Fibroblast of gingiva (primary cell): Measurements from ENCODE around the gene FRG2C.
"Not testable (repeated sequence)": the region's sequence is repeated elsewhere in the genome, so short reads cannot be mapped to it uniquely, and the experiment has no call there.

ENCODE experiments used
- DNase-seq: peaks from one replicate; pipeline ENCODE4 v3.0.0-alpha.2; 2011; ENCODE audit warnings: low read depth

Gene FRG2C

DNA sequence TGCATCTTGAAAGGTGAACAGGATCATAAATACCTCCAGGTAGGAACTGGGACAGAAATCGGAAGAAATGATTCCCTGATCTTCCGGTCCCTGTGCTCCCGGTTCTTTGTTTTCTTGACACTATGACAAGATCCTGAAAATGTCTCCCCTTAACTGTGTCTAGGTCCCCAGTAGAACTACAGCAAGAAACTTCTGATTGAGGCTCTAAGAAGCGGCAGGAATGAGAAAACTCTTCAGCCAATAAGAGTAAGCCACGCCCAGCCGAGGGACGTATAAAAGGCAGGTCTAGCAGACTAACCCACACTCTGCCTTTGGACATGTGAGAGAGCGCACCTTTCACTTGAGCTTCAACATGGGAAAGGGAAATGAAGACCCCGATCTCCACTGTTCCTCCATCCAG, at the start of gene FRG2C:
FRG2C (plus strand) TSS at position 301 of the 400 bp plus-strand sequence; CDS start at position 353, 52 bp downstream.
- not testable (repeated sequence) for DNase-seq

DNA sequence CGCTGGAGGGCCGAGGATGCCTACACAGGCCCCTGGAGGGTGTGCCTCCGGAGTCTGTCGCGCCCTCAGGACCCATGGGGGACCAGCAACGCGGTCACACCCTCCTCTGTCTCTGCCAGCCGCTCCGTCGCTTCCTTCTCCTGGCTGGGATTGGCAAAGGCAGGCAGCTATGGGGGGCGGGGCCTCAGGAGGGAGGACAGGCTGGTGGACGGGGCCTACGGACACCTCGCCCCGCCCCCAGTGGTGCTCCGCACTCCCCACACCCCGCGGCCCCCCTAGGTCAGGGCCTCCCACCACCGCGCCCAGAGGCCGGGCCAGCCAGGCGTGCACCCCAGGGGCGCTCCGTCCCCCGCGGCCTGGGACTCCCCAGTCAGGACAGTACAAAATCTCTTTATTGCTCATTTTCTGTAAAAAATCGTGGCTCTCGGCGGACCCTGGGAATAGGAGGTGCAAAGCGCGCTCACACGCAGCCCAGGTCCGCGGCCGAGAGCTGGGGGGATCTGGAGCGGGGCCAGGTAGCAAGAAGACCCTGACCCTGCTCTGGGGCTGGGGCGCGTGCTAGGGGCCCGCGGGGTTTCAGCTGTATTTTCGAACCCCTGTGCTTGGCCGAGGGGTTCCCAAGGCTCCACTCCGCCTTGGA, 45.3 kb upstream of the FRG2C start:
- peak; percentile 34 for DNase-seq

DNA sequence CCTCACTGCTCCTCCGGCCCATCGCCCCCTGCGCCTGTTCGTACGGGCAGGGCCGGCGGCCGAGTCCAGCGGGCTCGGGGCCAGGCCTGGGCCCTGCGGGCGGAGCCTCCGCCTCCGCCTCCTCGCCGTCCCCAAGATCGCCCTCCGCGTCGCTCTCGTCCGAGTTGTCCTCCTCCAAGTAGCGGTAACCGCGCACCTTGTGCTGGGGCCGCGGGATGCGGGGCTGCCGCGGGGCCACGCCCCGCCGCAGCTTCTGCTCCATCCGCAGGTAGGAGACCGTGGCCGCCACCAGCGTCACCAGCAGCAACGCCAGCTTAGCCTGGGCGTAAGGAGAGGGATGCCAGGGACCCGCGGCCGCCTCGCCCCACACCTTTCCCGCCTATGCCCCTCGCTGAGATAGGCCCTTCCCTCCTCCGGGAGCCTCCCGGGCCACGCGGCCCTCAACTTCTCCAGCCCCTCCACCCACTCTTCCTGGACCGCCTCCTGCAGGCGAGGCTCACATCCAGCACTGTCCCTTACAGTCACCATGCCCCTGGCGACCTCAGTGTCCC, 44.6 kb upstream of the FRG2C start:
- DNase-seq = not testable (repeated sequence)

DNA sequence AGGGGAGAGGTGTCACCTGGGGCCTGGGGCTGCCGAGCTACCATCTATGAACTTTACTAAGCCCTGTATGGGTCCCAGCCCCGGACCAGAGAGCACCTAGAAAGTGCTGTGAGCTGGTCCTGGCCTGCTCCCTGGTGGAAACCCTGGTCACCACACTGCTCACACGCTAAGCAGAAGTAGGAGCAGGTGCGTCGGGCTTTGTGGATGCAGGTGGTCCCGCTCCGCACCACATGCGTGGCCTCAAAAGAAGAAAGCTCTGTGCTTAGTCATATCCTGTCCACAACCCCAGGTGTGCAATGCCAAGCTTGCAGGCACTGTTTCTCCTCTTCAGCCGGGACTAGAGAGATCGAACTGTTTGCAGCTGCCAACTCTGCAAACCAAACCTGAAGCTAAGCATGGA, 42.4 kb upstream of the FRG2C start:
- DNase-seq = not testable (repeated sequence)

DNA sequence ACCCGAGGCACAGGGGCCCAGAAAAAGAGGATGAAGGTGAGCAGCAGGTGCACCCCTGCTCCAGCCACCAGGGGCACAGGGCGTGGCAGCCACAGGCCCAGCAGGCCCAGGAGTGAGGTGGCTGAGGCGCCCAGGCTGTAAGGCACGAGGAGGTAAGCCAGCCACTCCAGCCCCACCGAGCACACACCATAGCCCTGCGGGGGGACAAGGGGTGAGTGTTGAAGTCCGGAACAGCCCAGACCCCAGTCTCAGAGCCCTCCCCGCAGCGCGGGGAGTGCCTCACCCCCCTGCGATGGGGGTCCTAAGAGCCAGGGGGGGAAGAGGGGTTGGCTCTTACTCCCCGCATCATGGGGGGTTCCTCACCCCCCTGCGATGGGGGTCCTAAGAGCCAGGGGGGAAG, 40.5 kb upstream of the FRG2C start:
- not testable (repeated sequence) for DNase-seq

DNA sequence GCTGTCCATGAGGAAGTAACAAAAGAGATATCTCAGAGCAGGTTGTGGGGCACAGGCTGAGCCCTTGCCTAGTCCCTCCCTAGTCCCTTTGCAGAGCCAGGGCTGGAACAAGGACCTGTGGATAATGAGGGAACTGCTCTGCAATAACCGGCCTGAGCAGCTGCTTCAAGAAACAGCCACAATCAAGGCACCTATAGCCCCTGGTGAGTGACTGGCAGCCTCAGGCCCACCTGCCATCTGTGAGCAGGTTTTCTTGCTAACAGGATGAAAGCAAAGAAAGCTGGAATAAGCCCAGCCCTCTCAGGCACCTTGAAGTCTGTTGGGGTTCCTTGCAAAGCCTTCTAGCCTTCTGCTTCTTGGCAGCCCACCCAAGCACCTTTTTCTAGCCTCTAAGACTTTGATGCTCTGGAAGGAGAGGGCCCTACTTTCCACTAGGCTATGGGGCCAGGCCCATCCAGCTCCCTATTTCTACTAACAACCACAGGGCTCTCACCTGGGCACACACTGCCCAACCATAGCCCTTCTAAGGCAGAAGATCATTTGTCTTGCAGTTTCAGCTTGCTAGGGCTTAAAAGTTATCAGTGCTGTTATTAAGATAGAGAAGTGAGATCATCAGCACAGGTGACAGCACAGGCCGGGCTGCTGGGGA, 33.1 kb upstream of the FRG2C start:
- DNase-seq = not testable (repeated sequence)

DNA sequence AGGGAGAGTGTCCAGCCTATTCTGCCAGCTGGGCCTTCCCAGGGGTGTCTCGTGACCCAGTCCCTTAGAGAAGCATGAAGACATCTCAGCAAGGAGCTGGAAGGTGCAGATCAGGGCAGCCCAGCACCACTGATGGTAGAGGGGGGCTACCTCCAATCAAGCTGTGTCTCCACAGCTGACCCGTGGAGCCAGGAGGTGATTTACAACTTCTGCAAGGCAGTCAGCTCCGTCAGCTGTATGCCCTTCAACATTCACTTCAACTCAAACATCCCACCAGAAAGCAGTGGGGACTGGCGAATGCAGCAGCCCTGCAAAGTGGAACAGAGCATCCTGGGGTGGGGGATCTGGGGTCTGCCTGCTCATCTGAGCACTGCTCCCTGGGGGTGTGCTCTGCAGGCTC, 32.6 kb upstream of the FRG2C start:
- DNase-seq = no peak

DNA sequence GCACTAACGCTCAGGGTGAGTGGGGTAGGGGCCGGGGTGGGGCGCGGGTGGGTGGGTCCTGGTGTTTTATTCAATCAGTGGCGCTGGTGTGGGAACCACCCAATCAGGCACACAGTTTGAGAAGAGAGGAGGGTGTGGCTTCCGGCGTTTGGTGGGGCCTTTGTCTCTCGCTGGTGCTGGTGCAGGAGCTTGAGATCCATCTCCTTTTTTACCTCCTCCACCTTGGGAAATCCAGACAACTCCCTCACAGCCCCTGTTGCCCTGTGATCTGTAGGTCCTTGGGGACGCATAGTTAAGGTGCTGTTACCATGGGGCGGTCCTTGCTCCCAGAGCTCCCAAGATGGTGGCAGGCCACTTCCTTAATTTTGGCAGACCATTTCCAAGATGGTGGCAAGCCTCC, 25.2 kb upstream of the FRG2C start:
- DNase-seq = not testable (repeated sequence)

DNA sequence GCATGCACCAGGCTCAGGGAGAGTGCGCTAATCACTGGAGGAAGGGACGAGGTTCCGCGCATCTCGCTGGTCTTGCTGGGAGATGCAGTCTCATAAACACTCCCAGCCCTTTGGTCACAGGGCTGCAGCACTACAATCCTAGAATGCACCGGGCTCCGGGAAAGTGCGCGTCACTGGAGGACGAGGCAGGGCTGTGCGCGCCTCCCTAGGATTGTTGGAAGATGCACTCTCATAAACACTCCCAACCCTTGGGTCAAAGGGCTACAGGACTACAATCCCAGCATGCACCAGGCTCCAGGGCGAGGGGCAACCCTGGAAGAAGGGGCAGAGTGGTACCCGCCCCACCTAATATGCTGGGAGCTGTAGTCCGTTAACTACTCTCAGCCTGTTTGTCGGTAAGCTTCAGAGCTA, 23.0 kb upstream of the FRG2C start:
- peak; percentile 77 for DNase-seq

DNA sequence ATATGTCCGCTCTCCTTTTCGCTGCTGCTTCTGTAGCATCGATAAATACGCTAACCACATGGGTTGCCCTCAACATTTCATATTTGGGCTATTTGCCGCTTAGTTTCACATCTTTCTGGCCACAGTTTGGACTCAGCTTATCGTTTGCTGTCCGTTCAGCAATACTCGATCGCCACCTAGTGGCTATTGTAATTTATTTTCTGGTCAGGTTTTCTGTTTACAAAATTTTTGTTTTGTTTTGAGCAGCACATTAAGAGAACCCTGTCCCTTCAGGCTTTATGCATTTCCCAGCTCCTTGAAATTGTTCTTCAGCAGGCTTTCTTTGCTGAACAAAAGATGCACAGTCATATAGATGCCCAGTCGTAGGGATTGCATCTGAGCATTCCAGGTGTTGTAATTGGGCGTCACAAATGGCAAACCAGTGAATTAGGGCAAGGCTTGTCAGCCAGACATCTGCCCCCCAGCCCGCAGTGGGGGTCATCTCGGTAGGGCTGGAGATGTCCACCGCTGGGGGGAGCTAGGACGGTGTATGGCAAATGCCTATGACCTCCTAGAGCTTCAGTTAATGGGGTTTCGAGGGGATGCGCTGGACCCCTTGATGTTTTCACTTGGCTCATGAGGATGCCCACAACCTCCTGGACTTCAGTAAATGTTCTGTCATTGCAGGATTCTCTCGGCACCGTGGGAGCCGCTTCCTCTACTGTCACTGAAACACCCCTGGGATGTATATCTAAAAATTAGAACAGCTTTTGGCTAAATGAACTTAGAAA, 20.9 kb upstream of the FRG2C start:
- DNase-seq = peak; percentile 49

DNA sequence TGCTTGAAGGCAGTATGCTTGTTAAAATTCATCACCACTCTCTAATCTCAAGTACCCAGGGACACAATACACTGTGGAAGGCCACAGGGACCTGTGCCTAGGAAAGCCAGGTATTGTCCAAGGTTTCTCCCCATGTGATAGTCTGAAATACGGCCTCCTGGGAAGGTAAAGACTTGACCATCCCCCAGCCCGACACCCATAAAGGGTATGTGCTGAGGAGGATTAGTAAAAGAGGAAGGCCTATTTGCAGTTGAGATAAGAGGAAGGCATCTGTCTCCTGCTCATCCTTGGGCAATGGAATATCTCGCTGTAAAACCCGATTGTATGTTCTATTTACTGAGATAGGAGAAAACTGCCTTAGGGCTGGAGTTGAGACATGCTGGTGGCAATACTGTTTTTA, 18.6 kb upstream of the FRG2C start:
- not testable (repeated sequence) for DNase-seq

DNA sequence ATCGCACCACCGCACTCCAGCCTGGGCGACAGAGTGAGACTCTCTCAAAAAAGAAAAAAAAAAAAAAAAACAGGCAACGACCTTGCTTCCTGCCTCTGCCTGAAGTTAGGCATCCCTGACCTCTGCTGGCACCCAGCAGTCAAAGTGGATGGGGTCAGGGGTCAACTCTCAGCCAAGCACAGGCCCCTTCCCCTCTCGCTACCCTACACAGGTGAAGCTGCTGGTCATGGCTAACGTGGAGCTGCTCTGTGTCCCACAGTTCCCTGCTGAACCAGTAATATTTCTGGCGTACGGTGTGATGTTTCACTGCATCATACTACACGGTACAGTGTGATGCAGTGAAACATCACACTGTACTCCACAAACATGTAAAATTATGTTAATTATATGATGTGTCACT, 13.9 kb upstream of the FRG2C start:
- DNase-seq = no peak

DNA sequence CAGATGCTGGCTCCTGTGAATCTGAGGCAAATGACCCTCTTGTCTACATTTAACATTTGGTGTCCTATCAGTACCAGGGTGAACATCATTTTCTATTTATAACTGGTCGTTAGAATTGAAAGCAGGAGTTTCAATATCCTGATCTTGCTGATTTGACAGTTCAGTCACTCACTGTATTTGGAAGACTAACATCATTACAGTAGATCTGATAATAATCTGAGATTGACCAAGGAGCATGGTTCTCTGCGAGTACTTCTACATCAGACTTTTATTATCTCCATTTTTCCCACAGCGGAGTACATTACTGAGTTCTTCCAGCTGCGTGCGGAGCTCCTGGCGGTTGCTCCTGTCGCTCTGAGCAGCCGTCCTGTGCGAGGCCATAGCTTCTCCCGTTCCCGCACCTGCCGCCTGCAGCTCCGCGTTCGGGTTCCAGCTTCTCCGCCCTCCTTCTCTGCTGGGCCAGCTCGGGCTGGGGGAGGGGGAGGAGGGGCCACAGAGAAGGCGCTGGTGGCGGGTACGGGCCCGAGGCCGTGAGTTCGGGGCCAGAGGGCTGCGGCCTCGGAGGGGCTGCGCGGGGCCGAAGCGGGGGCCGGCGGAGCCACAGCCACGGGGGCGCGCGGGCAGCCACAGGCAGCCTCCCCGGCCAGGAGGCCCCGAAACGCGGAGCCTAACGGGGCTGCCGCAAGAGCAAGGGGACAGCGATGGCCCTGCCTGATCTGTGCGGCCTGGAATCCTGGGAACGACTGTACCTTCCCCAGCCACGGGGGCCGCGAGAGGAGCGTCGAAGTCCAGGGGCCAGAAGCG, 8.8 kb upstream of the FRG2C start:
- DNase-seq = not testable (repeated sequence)

DNA sequence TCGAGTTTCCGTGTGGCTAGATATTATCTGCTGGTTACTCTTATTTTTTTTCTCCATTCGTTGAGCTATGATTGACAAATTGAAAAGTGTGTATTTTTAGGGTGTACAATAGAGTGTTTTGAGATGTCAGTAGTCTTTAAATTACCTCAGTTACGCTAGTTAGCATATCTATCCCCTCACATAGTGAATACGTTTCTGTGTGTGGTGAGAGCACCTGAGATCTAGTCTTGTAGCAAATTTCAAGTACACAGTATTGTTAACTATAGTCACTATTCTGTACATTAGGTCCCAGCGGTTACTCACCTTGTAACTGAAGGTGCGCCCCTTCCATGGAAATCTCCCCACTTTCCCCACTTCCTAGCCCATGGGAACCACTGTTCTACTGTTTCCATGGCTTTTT, 8.2 kb upstream of the FRG2C start:
- not testable (repeated sequence) for DNase-seq

DNA sequence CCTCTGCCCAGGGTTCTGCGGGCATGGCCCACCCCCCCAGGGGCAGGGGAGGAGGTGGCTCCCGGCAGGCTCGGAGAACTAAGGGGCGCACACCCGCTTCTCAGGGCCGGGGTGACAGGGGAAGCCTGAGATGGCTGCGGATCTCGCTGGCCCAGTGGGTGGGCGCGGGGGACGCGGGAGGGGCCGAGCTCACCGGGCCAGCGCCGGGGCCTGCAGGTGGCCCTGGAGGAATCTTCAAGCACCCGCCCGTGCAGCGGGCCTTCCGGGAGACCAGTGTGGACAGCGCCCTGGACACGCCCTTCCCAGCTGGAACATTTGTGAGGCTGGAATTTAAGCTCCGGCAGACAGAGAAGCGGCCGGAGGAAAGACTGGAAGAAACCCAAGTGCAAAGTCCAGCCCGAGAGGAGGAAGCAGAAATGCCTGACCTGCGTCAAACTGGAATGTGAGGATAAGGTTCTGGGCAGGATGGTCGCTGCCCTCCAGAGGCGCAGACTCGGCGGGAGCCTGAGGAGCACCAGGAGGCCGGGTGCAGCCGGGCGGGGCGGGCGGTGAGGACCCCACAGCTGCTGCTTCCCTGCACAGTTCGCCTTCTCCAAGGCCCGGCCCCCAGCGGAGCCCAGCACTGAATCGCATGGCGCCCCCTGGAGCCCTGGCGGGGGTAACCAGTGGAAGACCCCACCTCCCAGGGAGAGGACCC, 5.6 kb upstream of the FRG2C start:
- peak; percentile 32 for DNase-seq

DNA sequence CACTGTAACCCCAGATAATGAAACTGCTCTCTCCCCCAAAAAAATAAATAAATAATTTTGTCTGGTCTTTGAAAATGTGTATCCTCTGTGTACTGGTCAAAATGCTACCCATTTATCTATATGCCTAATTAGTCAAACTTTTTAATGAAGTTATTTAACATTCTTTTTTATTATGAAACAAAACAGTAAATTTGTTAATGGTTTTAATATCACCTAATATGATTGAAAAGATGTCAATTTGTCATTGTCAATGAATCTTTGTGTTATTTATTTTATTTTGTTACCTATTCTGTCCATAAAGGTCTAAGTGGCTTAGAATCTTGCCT, 5.1 kb upstream of the FRG2C start:
- DNase-seq = not testable (repeated sequence)

DNA sequence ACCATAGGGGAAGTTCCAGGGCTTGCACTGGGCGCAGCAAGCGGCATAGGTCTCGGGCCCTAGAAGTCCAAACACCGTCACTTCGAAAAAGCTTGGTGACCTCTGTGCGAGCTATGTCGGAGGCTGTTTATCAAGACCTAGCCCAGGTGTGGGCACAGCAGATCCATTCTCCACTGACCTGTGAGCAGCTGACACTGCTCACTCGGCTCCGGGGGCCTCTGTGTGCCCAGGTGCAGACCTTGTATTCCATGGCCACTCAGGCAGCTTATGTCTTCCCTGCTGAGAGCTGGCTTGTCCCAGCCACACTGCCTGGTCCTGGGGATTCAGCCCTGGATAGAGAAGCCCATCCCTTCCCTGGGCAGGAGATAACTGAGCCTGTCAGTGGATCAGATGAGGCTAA, 1.5 kb downstream of the FRG2C start:
- not testable (repeated sequence) for DNase-seq

DNA sequence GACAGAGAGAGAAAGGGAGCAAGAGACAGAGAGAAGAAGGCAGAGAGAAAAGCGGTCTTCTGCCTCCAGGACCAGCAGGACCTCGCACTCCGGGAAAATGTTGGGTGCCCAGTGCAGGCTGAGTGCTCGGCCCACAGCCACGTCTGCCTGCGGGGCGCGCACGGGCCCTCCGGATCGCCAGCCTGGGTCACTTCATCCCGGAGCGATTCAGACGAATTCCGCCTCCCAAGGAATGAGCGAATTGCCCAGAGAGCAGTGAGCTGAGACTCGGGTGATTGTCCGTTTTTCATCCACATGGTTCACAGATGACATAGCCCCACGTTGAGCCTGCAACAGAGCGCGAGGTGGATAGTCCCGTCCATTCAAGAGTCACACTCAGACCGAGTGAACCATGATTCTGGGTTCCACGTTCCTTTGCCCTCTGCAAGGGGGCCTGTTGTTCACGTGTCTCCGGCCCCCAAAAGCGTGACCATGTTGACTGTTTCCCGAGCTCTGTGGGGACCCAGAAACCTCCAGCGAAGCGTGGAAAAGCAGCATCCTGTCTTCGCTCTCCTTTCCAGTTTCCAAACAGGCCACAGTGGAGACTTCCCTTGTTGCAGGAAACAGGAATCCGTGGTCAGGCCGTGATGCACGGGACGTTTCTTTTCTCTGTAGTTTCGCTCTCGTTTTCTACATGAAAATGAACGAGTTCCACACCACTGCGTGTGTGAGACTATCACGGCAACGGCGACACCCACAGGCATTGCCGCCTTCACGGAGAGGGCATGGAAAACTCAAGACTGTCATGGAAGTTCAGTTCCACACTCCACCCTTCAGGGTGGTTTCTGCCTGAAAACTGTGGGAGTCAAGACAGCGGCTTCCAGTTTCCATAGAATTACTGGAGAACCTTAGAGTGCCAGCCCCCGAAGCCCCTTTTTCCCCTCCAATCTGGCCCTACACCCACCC, 3.9 kb downstream of the FRG2C start:
- DNase-seq = not testable (repeated sequence)

DNA sequence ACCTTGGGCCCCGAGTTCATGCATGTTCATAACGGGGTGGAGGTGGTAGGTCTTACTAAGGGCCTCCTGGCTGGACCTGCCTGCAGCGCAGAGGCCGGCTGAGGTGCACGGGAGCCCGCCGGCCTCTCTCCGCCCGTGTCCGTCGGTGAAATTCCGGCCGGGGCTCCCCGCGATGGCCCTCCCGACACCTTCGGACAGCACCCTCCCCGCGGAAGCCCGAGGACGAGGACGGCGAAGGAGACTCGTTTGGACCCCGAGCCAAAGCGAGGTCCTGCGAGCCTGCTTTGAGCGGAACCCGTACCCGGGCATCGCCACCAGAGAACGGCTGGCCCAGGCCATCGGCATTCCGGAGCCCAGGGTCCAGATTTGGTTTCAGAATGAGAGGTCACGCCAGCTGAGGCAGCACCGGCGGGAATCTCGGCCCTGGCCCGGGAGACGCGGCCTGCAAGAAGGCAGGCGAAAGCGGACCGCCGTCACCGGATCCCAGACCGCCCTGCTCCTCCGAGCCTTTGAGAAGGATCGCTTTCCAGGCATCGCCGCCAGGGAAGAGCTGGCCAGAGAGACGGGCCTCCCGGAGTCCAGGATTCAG, 4.7 kb downstream of the FRG2C start:
- not testable (repeated sequence) for DNase-seq
